Measurements from ENCODE around the gene PAK5. TPM values are rescaled to one million over a fixed set of nuclear protein-coding genes. Genes with fewer than 3 reads are reported as not detected.

Gene PAK5
- total RNA-seq, 1 donor from 2014 or later: 0.10 TPM

- TF ChIP-seq CTCF (IDR thresholded peaks at IDR 0.05; ENCODE audit: unreplicated experiment): no peak
- H3K4me1 Mint-ChIP-seq (ENCODE audit: unreplicated experiment): peaks cover 37% of the 10 kb centered on the region
- H3K27me3 Mint-ChIP-seq (ENCODE audit: unreplicated experiment): no peaks in the 10 kb centered on the region
- no peaks in the 10 kb centered on the region for H3K36me3 Mint-ChIP-seq (ENCODE audit: low read depth, unreplicated experiment)
- no peak for DNase-seq (ENCODE audit: low spot score)
- H3K9me3 Mint-ChIP-seq (ENCODE audit: unreplicated experiment): no peaks in the 10 kb centered on the region
- H3K27ac Mint-ChIP-seq (ENCODE audit: unreplicated experiment): no peak overlapping the region
- H3K4me3 Mint-ChIP-seq (ENCODE audit: unreplicated experiment): no peak overlapping the region
These were observed 260.3 kb downstream of the PAK5 start for GRCh38 chr20:9578594-9578993.

- no peak overlapping the region for H3K4me3 Mint-ChIP-seq (ENCODE audit: unreplicated experiment)
- H3K36me3 Mint-ChIP-seq (ENCODE audit: low read depth, unreplicated experiment): no peaks in the 10 kb centered on the region
- peaks cover 30% of the 10 kb centered on the region for H3K4me1 Mint-ChIP-seq (ENCODE audit: unreplicated experiment)
- H3K9me3 Mint-ChIP-seq (ENCODE audit: unreplicated experiment): no peaks in the 10 kb centered on the region
- DNase-seq (ENCODE audit: low spot score): no peak
- H3K27ac Mint-ChIP-seq (ENCODE audit: unreplicated experiment): no peak overlapping the region
- TF ChIP-seq CTCF (IDR thresholded peaks at IDR 0.05; ENCODE audit: unreplicated experiment): no peak
- no peaks in the 10 kb centered on the region for H3K27me3 Mint-ChIP-seq (ENCODE audit: unreplicated experiment)
These were observed 261.5 kb downstream of the PAK5 start for GRCh38 chr20:9577397-9577796.

- H3K4me3 Mint-ChIP-seq (ENCODE audit: unreplicated experiment): no peak overlapping the region
- no peaks in the 10 kb centered on the region for H3K27me3 Mint-ChIP-seq (ENCODE audit: unreplicated experiment)
- no peak overlapping the region for H3K27ac Mint-ChIP-seq (ENCODE audit: unreplicated experiment)
- peaks cover 26% of the 10 kb centered on the region for H3K4me1 Mint-ChIP-seq (ENCODE audit: unreplicated experiment)
- no peaks in the 10 kb centered on the region for H3K36me3 Mint-ChIP-seq (ENCODE audit: low read depth, unreplicated experiment)
- no peak for TF ChIP-seq CTCF (IDR thresholded peaks at IDR 0.05; ENCODE audit: unreplicated experiment)
- DNase-seq (ENCODE audit: low spot score): no peak
- H3K9me3 Mint-ChIP-seq (ENCODE audit: unreplicated experiment): no peaks in the 10 kb centered on the region
These were observed 262.2 kb downstream of the PAK5 start for GRCh38 chr20:9576695-9577094.

GRCh38 chr20:9575836-9576235 is 263.0 kb downstream of the PAK5 start:
- peaks cover 21% of the 10 kb centered on the region for H3K4me1 Mint-ChIP-seq (ENCODE audit: unreplicated experiment)
- H3K9me3 Mint-ChIP-seq (ENCODE audit: unreplicated experiment): no peaks in the 10 kb centered on the region
- H3K27me3 Mint-ChIP-seq (ENCODE audit: unreplicated experiment): no peaks in the 10 kb centered on the region
- DNase-seq (ENCODE audit: low spot score): no peak
- no peak for TF ChIP-seq CTCF (IDR thresholded peaks at IDR 0.05; ENCODE audit: unreplicated experiment)
- no peak overlapping the region for H3K27ac Mint-ChIP-seq (ENCODE audit: unreplicated experiment)
- no peaks in the 10 kb centered on the region for H3K36me3 Mint-ChIP-seq (ENCODE audit: low read depth, unreplicated experiment)
- H3K4me3 Mint-ChIP-seq (ENCODE audit: unreplicated experiment): no peak overlapping the region

GRCh38 chr20:9574776-9575175 is 264.1 kb downstream of the PAK5 start:
- DNase-seq (ENCODE audit: low spot score): no peak
- Mint-ChIP-seq H3K4me1 (ENCODE audit: unreplicated experiment) (peaks cover 14% of the 10 kb centered on the region), H3K9me3 (ENCODE audit: unreplicated experiment) (no peaks in the 10 kb centered on the region), H3K27me3 (ENCODE audit: unreplicated experiment) (no peaks in the 10 kb centered on the region), H3K36me3 (ENCODE audit: low read depth, unreplicated experiment) (no peaks in the 10 kb centered on the region), H3K27ac (ENCODE audit: unreplicated experiment) (no peak overlapping the region), H3K4me3 (ENCODE audit: unreplicated experiment) (no peak overlapping the region)
- TF ChIP-seq CTCF (IDR thresholded peaks at IDR 0.05; ENCODE audit: unreplicated experiment): no peak
